HepG2 (cell line): ENCODE results near the gene MAPK8IP3.

Experiments
- CSRNP1 ChIP-seq: sonication (generic); formaldehyde crosslinking; IDR thresholded peaks from 2 replicates; pipeline ENCODE4 v1.8.1; 2023; ENCODE audit warnings: mild to moderate bottlenecking, missing genetic modification reagents
- JUND ChIP-seq: sonication (generic); formaldehyde crosslinking; IDR thresholded peaks from 2 replicates; pipeline ENCODE4 v1.8.0; 2022; ENCODE audit warnings: mild to moderate bottlenecking, missing genetic modification reagents
- MYC ChIP-seq: sonication (generic); formaldehyde crosslinking; IDR thresholded peaks from 2 replicates; pipeline ENCODE4 v1.9.0; 2021; ENCODE audit warnings: missing genetic modification reagents, borderline replicate concordance
- SRF ChIP-seq: IDR thresholded peaks from 2 replicates; pipeline ENCODE4 v1.6.1; 2011; ENCODE audit warnings: mild to moderate bottlenecking, low read depth, low read length, moderate library complexity
- STAT5B ChIP-seq: sonication (generic); formaldehyde crosslinking; IDR thresholded peaks from 2 replicates; pipeline ENCODE4 v1.4.0; 2020; ENCODE audit warnings: missing genetic modification reagents
- WIZ ChIP-seq: sonication (generic); formaldehyde crosslinking; IDR thresholded peaks from 2 replicates; pipeline ENCODE4 v1.5.1; 2020; ENCODE audit warnings: mild to moderate bottlenecking, missing genetic modification reagents
- ZSCAN20 ChIP-seq: sonication (generic); formaldehyde crosslinking; IDR thresholded peaks from 2 replicates; pipeline ENCODE4 v1.4.0; 2020; ENCODE audit warnings: missing genetic modification reagents, mild to moderate bottlenecking, borderline replicate concordance
- TF ChIP-seq, protein P1 (sequence below): sonication (generic); formaldehyde crosslinking; IDR thresholded peaks from 2 replicates; pipeline ENCODE4 v1.4.0; 2020; ENCODE audit warnings: mild to moderate bottlenecking, missing genetic modification reagents
- TF ChIP-seq, protein P2 (sequence below): sonication (generic); formaldehyde crosslinking; IDR thresholded peaks from 2 replicates; pipeline ENCODE4 v1.5.0; 2020; ENCODE audit warnings: mild to moderate bottlenecking, missing genetic modification reagents, moderate library complexity

GRCh38 chr16:1818204-1818872 is 112.3 kb downstream of the MAPK8IP3 start:
- TF ChIP-seq, protein P1, sequence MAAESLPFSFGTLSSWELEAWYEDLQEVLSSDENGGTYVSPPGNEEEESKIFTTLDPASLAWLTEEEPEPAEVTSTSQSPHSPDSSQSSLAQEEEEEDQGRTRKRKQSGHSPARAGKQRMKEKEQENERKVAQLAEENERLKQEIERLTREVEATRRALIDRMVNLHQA (CRISPR knock-in tag): no peak
- TF ChIP-seq, protein P2, sequence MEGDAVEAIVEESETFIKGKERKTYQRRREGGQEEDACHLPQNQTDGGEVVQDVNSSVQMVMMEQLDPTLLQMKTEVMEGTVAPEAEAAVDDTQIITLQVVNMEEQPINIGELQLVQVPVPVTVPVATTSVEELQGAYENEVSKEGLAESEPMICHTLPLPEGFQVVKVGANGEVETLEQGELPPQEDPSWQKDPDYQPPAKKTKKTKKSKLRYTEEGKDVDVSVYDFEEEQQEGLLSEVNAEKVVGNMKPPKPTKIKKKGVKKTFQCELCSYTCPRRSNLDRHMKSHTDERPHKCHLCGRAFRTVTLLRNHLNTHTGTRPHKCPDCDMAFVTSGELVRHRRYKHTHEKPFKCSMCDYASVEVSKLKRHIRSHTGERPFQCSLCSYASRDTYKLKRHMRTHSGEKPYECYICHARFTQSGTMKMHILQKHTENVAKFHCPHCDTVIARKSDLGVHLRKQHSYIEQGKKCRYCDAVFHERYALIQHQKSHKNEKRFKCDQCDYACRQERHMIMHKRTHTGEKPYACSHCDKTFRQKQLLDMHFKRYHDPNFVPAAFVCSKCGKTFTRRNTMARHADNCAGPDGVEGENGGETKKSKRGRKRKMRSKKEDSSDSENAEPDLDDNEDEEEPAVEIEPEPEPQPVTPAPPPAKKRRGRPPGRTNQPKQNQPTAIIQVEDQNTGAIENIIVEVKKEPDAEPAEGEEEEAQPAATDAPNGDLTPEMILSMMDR: no peak
- TF ChIP-seq SRF (no peak), JUND (no peak), CSRNP1 (no peak), STAT5B (CRISPR knock-in tag) (no peak), MYC (CRISPR knock-in tag) (no peak), WIZ (CRISPR knock-in tag) (no peak), ZSCAN20 (no peak)
